ENCODE measurements around the gene ZFAND6. TPM values are rescaled to one million over a fixed set of nuclear protein-coding genes. Genes with fewer than 3 reads are reported as not detected.
"Not testable (repeated sequence)": the region's sequence is repeated elsewhere in the genome, so short reads cannot be mapped to it uniquely, and the experiment has no call there.

ZFAND6 gene
- total RNA-seq (100 to 1,000 TPM in 1 of 7 donors, 10 to 100 TPM in 6; 57.3 to 105 (median 70.3) TPM), polyA plus RNA-seq (10 to 100 TPM; 62.6 to 65.4 TPM)
- long read RNA-seq, donor 1, transcript ZFAND6-220 (6 exons, 891 nt): major isoform, 179 of 274 reads
- long read RNA-seq, donor 1, transcript ZFAND6-212 (7 exons, 1,602 nt): minor isoform, 9 of 274 reads
- long read RNA-seq, donor 1, transcript ZFAND6-201 (7 exons, 1,814 nt): minor isoform, 32 of 274 reads
- long read RNA-seq, donor 1, transcript ZFAND6-213 (6 exons, 1,446 nt): minor isoform, 6 of 274 reads
- long read RNA-seq, donor 1, partial matches to known transcripts: 13 of 274 reads
- long read RNA-seq, donor 1, other reads (novel, unspliced or antisense): 35 of 274 reads
- long read RNA-seq, donor 2, transcript ZFAND6-201 (7 exons, 1,814 nt): minor isoform, 13 of 224 reads
- long read RNA-seq, donor 2, transcript ZFAND6-220 (6 exons, 891 nt): major isoform, 56 of 224 reads
- long read RNA-seq, donor 2, partial matches to known transcripts: 148 of 224 reads
- long read RNA-seq, donor 2, other reads (novel, unspliced or antisense): 0 of 224 reads
- long read RNA-seq, donor 3, transcript ZFAND6-201 (7 exons, 1,814 nt): minor isoform, 6 of 66 reads
- long read RNA-seq, donor 3, transcript ZFAND6-220 (6 exons, 891 nt): major isoform, 44 of 66 reads
- long read RNA-seq, donor 3, partial matches to known transcripts: 4 of 66 reads
- long read RNA-seq, donor 3, other reads (novel, unspliced or antisense): 7 of 66 reads

- Histone ChIP-seq H3K27me3 (no peaks in the 10 kb centered on the region), H3K27ac (peak within 1 kb of the TSS; percentile 46 to 91), H3K36me3 (no peaks in the 10 kb centered on the region), H3K4me3 (peak within 1 kb of the TSS; percentile 52), H3K9me3 (no peaks in the 10 kb centered on the region), H3K4me1 (ENCODE audit: insufficient read depth) (peaks cover 2% of the 10 kb centered on the region)
- 0 to 1% (median 1%) methylated on average over 70 to 74 of the region's 74 CpGs for WGBS, 3 donors
- intact Hi-C loops (cut with DNase I): loop anchor here in 1 of 4 donors (5.0 kb wide), 1 partner anchor 93 kb away; the partner anchor contains the start of gene FAH
- TF ChIP-seq EP300 (IDR thresholded peaks at IDR 0.05) (no peak), POLR2A (IDR thresholded peaks at IDR 0.05) (peak; percentile 85), CTCF (IDR thresholded peaks at IDR 0.05) (peak in 1 of 3 donors; percentile 19)
- DNase-seq: peak; percentile 93 to 97 (median 96)
Measured at GRCh38 chr15:80058851-80059785, at the start of gene ZFAND6. ZFAND6 (plus strand) TSS chr15:80059676; CDS start chr15:80120345, 60,669 bp downstream.

GRCh38 chr15:80010131-80010673 is 49.3 kb upstream of the ZFAND6 start:
- Histone ChIP-seq H3K27ac (no peak overlapping the region), H3K4me3 (no peak overlapping the region), H3K27me3 (no peaks in the 10 kb centered on the region), H3K36me3 (no peaks in the 10 kb centered on the region), H3K9me3 (no peaks in the 10 kb centered on the region), H3K4me1 (ENCODE audit: insufficient read depth) (no peaks in the 10 kb centered on the region)
- DNase-seq: no peak
- intact Hi-C loops (cut with DNase I): no loop called here
- 79 to 85% (median 82%) methylated on average over 6 of the region's 6 CpGs for WGBS, 3 donors
- TF ChIP-seq CTCF (IDR thresholded peaks at IDR 0.05) (no peak), EP300 (IDR thresholded peaks at IDR 0.05) (no peak), POLR2A (IDR thresholded peaks at IDR 0.05) (no peak)

- intact Hi-C loops (cut with DNase I); H3K4me3 ChIP-seq; H3K27ac ChIP-seq; H3K9me3 ChIP-seq; H3K27me3 ChIP-seq; H3K4me1 ChIP-seq (ENCODE audit: insufficient read depth); H3K36me3 ChIP-seq; DNase-seq: not testable (repeated sequence)
- whole genome bisulfite sequencing, 3 donors: 80 to 83% (median 83%) methylated on average over 9 of the region's 9 CpGs
Measured at GRCh38 chr15:80011041-80011523, 48.4 kb upstream of the ZFAND6 start.

GRCh38 chr15:80011596-80011995 is 47.9 kb upstream of the ZFAND6 start:
- no peaks in the 10 kb centered on the region for H3K27me3 ChIP-seq
- DNase-seq: no peak
- no peaks in the 10 kb centered on the region for H3K4me1 ChIP-seq (ENCODE audit: insufficient read depth)
- H3K36me3 ChIP-seq: no peaks in the 10 kb centered on the region
- WGBS, 3 donors: 74 to 85% (median 75%) methylated on average over 3 of the region's 3 CpGs
- no peaks in the 10 kb centered on the region for H3K9me3 ChIP-seq
- no peak overlapping the region for H3K27ac ChIP-seq
- no peak overlapping the region for H3K4me3 ChIP-seq
- intact Hi-C loops (cut with DNase I): no loop called here
- no peak for TF ChIP-seq CTCF (IDR thresholded peaks at IDR 0.05)
- no peak for TF ChIP-seq EP300 (IDR thresholded peaks at IDR 0.05)
- no peak for TF ChIP-seq POLR2A (IDR thresholded peaks at IDR 0.05)

All from ovary (tissue), 10 donors.